GM12878 (cell line): Measurements from ENCODE around the gene RERE. TPM values are rescaled to one million over a fixed set of nuclear protein-coding genes. Genes with fewer than 3 reads are reported as not detected.

ENCODE experiments used
- ATAC-seq: fragments of 200-7000 bp; cut with Tn5 transposase; 3 replicates; pipeline ENCODE4 v1.9.1; 2020; ENCODE audit warnings: mild to moderate bottlenecking, moderate library complexity
- BruUV-seq: library from RNA; stranded (reverse); fragments of 400-500 nt; replicated peaks from 2 replicates; lab custom pipeline; 2021; lab: Mats Ljungman, UMichigan
- CTCF ChIA-PET: fragments of 300-600 bp; sonication (Branson Sonifier 250); formaldehyde crosslinking; extraction: SDS; loops from one replicate; lab custom pipeline; 2021; ENCODE audit warnings: inconsistent platforms; lab: Yijun Ruan, JAX
- POLR2A ChIA-PET: fragments of 350-600 bp; formaldehyde crosslinking; extraction: SDS; loops from one replicate; lab custom pipeline; 2021; ENCODE audit warnings: inconsistent platforms; lab: Charles Lee
- RAD21 ChIA-PET: fragments of 300-600 bp; sonication (Branson Sonifier 250); formaldehyde crosslinking; loops from one replicate; lab custom pipeline; 2023; ENCODE audit warnings: antibody characterized with exemption; ENCODE audit not compliant: unreplicated experiment; lab: Charles Lee
- SMC1A ChIA-PET: fragments of 300-600 bp; sonication (Branson Sonifier 250); formaldehyde crosslinking; loops from one replicate; lab custom pipeline; 2023; ENCODE audit not compliant: unreplicated experiment, uncharacterized antibody; lab: Charles Lee
- DNase-seq: peaks from one replicate; pipeline ENCODE4 v3.0.0-alpha.2; 2011; ENCODE audit warnings: low read depth, low spot score
- FAIRE-seq: peaks from 3 replicates; lab custom pipeline; 2011; peaks lifted over from hg19 to GRCh38; lab: Jason Lieb, UNC
- H2AFZ ChIP-seq: 2 replicates; pipeline ENCODE4 v1.6.0; 2011; ENCODE audit warnings: low read depth, low read length, control low read depth; ENCODE audit not compliant: control insufficient read depth
- H3K27ac ChIP-seq: 2 replicates; pipeline ENCODE4 v1.5.1; 2011; ENCODE audit warnings: control low read depth; ENCODE audit not compliant: control insufficient read depth, insufficient read depth
- H3K27me3 ChIP-seq, 2 experiments: replicated peaks in 1 of 2; 2 replicates each; pipeline versions ENCODE4 v1.6.0 to v1.6.1; 2011; ENCODE audit warnings: low read length in 1 of 2; ENCODE audit not compliant: control insufficient read depth in 2 of 2, insufficient read depth in 2 of 2
- H3K36me3 ChIP-seq, 2 experiments: 2 replicates each; pipeline ENCODE4 v1.5.1; 2011; ENCODE audit warnings: low read length in 1 of 2; ENCODE audit not compliant: control insufficient read depth in 2 of 2, insufficient read depth in 2 of 2
- H3K4me1 ChIP-seq: 2 replicates; pipeline ENCODE4 v1.6.1; 2011; ENCODE audit warnings: mild to moderate bottlenecking, low read length, moderate library complexity, mixed read lengths; ENCODE audit not compliant: control insufficient read depth, insufficient read depth
- H3K4me2 ChIP-seq: 2 replicates; pipeline ENCODE4 v1.6.0; 2011; ENCODE audit warnings: control low read depth; ENCODE audit not compliant: control insufficient read depth, insufficient read depth
- H3K4me3 ChIP-seq: fragments of 200-600 bp; sonication (generic); 2 replicates; pipeline ENCODE4 v1.5.1; 2016
- H3K79me2 ChIP-seq: 2 replicates; pipeline ENCODE4 v1.6.0; 2011; ENCODE audit warnings: low read length; ENCODE audit not compliant: control insufficient read depth, insufficient read depth
- H3K9ac ChIP-seq: 2 replicates; pipeline ENCODE4 v1.8.0; 2011; ENCODE audit warnings: low read length, control low read depth, mixed read lengths; ENCODE audit not compliant: control insufficient read depth, insufficient read depth
- H3K9me3 ChIP-seq: replicated peaks from 3 replicates; pipeline ENCODE4 v1.5.1; 2011; ENCODE audit warnings: mild to moderate bottlenecking, low read length; ENCODE audit not compliant: control insufficient read depth, insufficient read depth
- H4K20me1 ChIP-seq: 2 replicates; pipeline ENCODE4 v1.6.0; 2011; ENCODE audit not compliant: control insufficient read depth, insufficient read depth
- EP300 ChIP-seq, 2 experiments: fragments of 150-350 bp in 1 of 2; IDR thresholded peaks; 2 replicates each; pipeline ENCODE4 v1.6.1; 2011 to 2012; ENCODE audit warnings: low read depth in 2 of 2, low read length in 2 of 2, borderline replicate concordance in 1 of 2, improper control_type of control experiment in 1 of 2, inconsistent platforms in 1 of 2; ENCODE audit not compliant: control insufficient read depth in 1 of 2
- IKZF2 ChIP-seq, 2 experiments: fragments of 450-650 bp; IDR thresholded peaks; 2 replicates each; pipeline ENCODE4 v1.6.1; 2017; ENCODE audit warnings: mild to moderate bottlenecking in 2 of 2, moderate library complexity in 2 of 2
- KAT2A ChIP-seq: conservative IDR thresholded peaks from 2 replicates; pipeline ENCODE4 v1.6.1; 2011; ENCODE audit warnings: low read depth, low read length; ENCODE audit not compliant: control insufficient read depth
- POU2F2 ChIP-seq: IDR thresholded peaks from 3 replicates; pipeline ENCODE4 v1.6.1; 2011; ENCODE audit warnings: low read depth, mild to moderate bottlenecking, low read length, borderline replicate concordance
- WGBS: methylation state at CpG from one replicate; pipeline ENCODE4 v1.1.6; 2016; ENCODE audit warnings: low lambda C conversion rate; ENCODE audit not compliant: insufficient replicate concordance, insufficient coverage; ENCODE audit errors: missing lambda C conversion rate; 5-methylcytosine and 5-hydroxymethylcytosine counted together
- in situ Hi-C: fragments of 300-500 bp; cut with MboI; formaldehyde crosslinking; loops from 9 replicates; pipeline ENCODE4 v1.14.3; 2018; ENCODE audit warnings: mixed read lengths
- intact Hi-C: fragments of 100-400 bp; cut with micrococcal nuclease; formaldehyde crosslinking; loops from one replicate; pipeline ENCODE4 v1.14.2; 2022; ENCODE audit not compliant: unreplicated experiment
- polyA plus RNA-seq, 11 experiments: library from polyadenylated mRNA; depleted of rRNA in 4 of 11; unstranded in 6 of 11; stranded (reverse) in 5 of 11; fragments of >200 nt; fragmentation: Nextera tagmentation in 4 of 11; fragmentation: Illumina TruSeq in 1 of 11; extraction: Ambion mirVana in 4 of 11; extraction: Trizol in 1 of 11; gene quantifications; 1 replicate in 1 of 11; 2 replicates in 10 of 11; pipeline versions ENCODE4 v1.2.1 to v1.2.3, GENCODE V29; 2011 to 2016; ENCODE audit warnings: inconsistent platforms in 2 of 11, missing spikeins in 2 of 11, low read depth in 1 of 11
- total RNA-seq, 4 experiments: library from RNA; depleted of rRNA in 3 of 4; stranded (reverse); fragments of >200 nt in 3 of 4; fragmentation: Illumina TruSeq in 1 of 4; extraction: Trizol in 1 of 4; gene quantifications; 2 replicates each; pipeline versions ENCODE4 v1.2.1 to v1.2.3, GENCODE V29; 2013 to 2021

Gene RERE
- total and polyA plus RNA-seq, 10 of the 15 experiments (the other 5 are each of a cell fraction or from before 2014, with no cell fraction given): 5.2 to 60.5 (median 20.2) TPM

DNA sequence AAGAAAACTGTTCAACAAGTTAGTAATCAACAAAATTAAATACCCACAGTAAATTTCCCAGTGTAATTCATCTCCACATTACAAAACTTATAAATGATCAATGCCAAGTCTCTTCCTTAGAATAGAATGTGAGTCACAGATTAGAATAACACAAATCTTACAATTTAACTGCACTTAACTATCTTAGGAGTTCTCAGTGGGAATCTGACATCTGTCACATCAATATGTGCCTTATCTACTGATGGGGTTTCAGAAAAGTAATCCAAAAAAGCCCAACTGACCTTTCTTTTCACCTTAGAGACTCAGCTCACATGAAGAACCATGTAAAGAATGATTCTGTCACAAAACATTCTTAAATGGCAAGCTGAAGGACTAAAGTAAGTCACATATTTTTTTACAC lies 141.4 kb downstream of the RERE start:
- Histone ChIP-seq H3K9ac (no peak overlapping the region), H3K4me2 (no peak overlapping the region), H3K36me3 (no peaks in the 10 kb centered on the region; a peak in 1 of 4 replicates), H4K20me1 (no peaks in the 10 kb centered on the region), H3K79me2 (peaks cover 47% of the 10 kb centered on the region), H3K4me1 (peaks cover 8% of the 10 kb centered on the region), H3K9me3 (no peaks in the 10 kb centered on the region), H2AFZ (no peak overlapping the region), H3K27me3 (no peaks in the 10 kb centered on the region), H3K4me3 (no peak overlapping the region), H3K27ac (no peak overlapping the region)
- FAIRE-seq (no peak), DNase-seq (no peak), ATAC-seq (no peak)
- ChIA-PET POLR2A (interaction anchor here (1.2 kb wide), 1 partner anchor 11 kb away, joined by 3 read pairs; no protein-coding TSS in a partner anchor), CTCF (no interaction called here), RAD21 (interaction anchor here (1.0 kb wide), 1 partner anchor 12 kb away, joined by 3 read pairs; no protein-coding TSS in a partner anchor), SMC1A (interaction anchor here (0.7 to 20.2 kb wide), 5 partner anchors 9 to 93 kb away, joined by 3 to 587 read pairs (median 5); no protein-coding TSS in a partner anchor)
- BruUV-seq: no TSS peak
- intact Hi-C loops: no loop called here
- TF ChIP-seq POU2F2: no peak
- in situ Hi-C loops: no loop called here

DNA sequence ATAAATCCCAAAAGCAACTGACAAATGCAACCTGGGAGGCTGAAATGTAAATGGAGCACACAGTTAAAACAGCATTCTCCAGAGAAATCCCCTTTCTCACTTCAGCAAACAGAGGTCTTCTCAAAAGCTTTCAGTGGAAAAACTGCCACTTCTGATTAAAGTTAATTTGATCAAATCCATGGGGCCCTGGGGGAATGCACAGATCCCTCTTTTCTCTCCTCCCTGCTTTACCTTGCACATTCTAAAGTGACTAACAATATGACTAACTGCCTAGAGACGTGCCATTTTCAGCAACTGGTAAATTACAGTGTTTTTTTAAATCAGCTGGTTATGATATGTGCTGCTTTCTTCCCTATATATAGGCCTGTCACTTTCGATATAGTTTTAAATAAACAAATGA lies 142.5 kb downstream of the RERE start:
- Histone ChIP-seq H2AFZ (no peak overlapping the region), H3K4me2 (no peak overlapping the region), H3K27ac (no peak overlapping the region), H3K36me3 (no peaks in the 10 kb centered on the region; a peak in 1 of 4 replicates), H3K27me3 (no peaks in the 10 kb centered on the region), H3K79me2 (peaks cover 48% of the 10 kb centered on the region), H3K9me3 (no peaks in the 10 kb centered on the region), H3K4me3 (no peak overlapping the region), H4K20me1 (no peaks in the 10 kb centered on the region), H3K4me1 (peaks cover 20% of the 10 kb centered on the region), H3K9ac (no peak overlapping the region)
- FAIRE-seq (no peak), DNase-seq (no peak), ATAC-seq (peak; percentile 18; the same call in 1 of the 3 replicates)
- RAD21 ChIA-PET: interaction anchor here (0.8 to 19.8 kb wide), 13 partner anchors 13 to 265 kb away, joined by 3 to 384 read pairs (median 6); no protein-coding TSS in a partner anchor
- POLR2A ChIA-PET: interaction anchor here (0.5 to 1.4 kb wide), 7 partner anchors 23 to 202 kb away, joined by 3 to 6 read pairs (median 4); no protein-coding TSS in a partner anchor
- SMC1A ChIA-PET: interaction anchor here (0.8 to 20.2 kb wide), 15 partner anchors 9 to 201 kb away, joined by 3 to 587 read pairs (median 11); no protein-coding TSS in a partner anchor
- BruUV-seq: no TSS peak
- intact Hi-C loops (no loop called here), in situ Hi-C loops (loop anchor here (5.0 kb wide), 1 partner anchor 113 kb away; no protein-coding TSS in a partner anchor)
- no peak for TF ChIP-seq EP300 (IDR thresholded peaks at IDR 0.05; ENCODE audit: borderline replicate concordance in 1 of 2, control insufficient read depth in 1 of 2, low read depth in 2 of 2, low read length in 2 of 2)
- no peak for TF ChIP-seq KAT2A
- TF ChIP-seq IKZF2 (IDR thresholded peaks at IDR 0.05): 0 out of 4 replicates have a peak, but pooled peaks of 1 of the 2 experiments have one; percentile 23
- 9% methylated on average over 2 of the region's 2 CpGs for whole genome bisulfite sequencing
- CTCF ChIA-PET: interaction anchor here (1.0 to 7.0 kb wide), 11 partner anchors 12 to 174 kb away, joined by 3 to 181 read pairs (median 14); no protein-coding TSS in a partner anchor
